ENCODE measurements around the gene SPAG17. TPM values are rescaled to one million over a fixed set of nuclear protein-coding genes. Genes with fewer than 3 reads are reported as not detected.

The SPAG17 gene
- total RNA-seq, 1 donor from 2014 or later, result 3.3 TPM

DNA sequence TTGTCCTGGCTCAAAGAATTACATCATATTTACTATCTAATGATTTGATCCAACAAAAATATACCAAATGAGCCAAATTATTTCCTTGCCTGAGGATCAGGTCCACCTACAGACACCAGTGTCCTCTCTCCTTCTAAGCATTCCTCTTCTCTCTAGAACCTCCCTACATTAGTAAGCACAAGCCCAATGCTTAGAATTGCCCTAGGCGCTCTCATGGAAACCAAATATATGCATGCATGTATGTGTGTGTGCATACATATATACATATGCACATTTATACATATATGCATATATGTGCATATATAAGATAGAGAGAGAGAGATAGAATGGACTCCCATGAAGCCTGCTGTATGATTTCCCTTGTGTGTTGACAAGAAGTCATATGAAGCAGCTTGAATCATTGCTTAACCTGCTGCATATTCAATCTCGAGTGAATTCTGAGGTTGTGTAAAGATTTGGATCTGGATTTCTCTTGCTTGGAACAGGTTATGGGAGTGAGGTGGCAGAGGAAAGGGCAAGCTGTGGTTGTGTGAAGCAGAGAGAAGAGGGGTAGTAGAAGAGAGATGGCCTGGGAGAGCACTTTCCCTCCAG, 66.1 kb downstream of the SPAG17 start:
- no peak for DNase-seq

DNA sequence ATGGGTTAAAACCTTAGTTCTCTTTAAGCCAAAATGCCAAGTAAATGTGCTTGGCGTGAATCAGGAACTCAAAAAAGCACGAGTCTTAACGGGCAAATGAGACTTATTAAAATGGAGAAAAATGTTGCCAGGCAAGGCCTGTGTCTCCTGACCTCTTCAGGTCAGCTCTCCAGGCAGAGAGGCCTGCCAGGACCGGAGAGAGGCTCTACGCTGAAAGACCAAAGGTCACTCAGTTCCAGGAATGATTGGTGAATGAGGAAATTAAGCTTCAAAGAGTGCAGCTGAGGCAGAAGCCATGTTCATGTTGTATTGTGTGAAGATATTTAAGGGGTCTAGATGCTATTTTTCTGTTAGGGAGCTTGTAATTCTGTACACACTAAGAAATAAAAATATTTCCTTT, 66.6 kb downstream of the SPAG17 start:
- DNase-seq, result no peak

DNA sequence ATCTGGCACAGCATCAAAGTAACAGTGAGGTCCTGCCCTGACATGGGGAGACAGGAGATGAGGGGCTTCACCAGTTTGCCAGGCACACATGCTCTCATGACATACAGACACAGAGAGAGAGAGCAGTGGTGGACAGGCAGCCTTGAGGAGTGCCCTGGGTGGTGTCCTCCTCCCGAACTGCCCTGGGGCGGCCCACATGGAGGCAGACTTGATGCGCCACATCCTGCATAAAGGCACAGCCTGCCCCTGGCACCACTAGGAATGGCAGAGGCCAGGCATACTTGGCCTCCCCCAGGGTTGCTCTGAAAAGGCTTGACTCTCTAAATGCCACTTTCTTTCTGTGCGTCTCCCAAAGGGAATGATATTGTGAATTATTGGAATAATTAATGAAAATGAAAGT, 67.5 kb downstream of the SPAG17 start:
- no peak for DNase-seq

DNA sequence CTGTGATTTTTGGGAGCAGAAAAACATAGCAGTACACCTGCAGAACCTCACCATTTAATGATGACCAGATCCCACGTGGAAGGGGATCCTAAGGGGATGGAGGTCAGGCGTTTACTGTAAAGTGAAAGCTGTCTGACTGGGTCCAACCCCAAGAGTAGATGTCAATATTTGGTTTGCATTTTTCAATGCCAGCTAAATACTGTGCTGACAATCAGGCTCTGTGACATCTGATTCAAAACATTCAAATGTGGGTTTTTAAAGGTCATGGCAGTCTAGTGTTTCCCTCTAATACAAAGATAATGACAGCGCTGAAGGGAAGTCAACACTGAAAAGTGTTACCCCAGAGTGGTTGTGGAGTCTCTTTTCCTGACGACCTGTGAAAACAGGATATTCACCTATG, 68.1 kb downstream of the SPAG17 start:
- no peak for DNase-seq

- peak; percentile 81 for DNase-seq
Measured at GRCh38 chr1:118116401-118116800, 68.6 kb downstream of the SPAG17 start.

DNA sequence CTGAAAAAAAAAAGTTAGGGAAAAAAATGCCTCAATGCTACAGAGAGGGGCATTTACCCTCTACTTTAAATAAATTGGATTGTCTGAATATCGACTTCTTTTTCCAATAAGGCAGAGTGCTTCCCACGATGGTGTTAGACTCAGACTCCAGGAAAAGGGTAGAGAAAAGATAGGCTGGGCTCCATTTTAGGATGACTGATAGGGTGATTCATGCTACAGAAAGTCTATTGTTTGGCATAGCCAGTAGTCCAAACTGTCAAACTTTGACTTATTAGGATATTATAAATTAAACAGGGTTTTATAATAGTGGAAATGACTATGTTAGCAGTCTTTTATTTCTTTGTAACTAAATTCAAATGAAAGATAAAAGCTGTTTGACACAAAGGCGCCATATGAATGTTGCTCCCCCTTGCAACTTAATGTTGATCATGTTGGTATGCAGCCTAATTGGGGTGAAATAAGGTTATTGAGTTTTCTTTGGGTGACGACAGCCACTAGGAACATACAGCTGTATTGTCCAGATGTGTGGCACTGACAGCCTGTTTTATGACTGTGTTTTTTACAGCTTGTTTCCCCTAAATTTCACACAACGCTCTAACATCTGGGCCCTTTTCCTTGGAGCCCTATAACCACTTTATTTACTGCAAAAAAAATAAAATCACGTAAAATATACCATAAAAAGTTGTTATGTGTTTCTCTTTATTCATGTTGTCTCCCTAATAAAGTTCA, 69.3 kb downstream of the SPAG17 start:
- DNase-seq, result peak; percentile 82

DNA sequence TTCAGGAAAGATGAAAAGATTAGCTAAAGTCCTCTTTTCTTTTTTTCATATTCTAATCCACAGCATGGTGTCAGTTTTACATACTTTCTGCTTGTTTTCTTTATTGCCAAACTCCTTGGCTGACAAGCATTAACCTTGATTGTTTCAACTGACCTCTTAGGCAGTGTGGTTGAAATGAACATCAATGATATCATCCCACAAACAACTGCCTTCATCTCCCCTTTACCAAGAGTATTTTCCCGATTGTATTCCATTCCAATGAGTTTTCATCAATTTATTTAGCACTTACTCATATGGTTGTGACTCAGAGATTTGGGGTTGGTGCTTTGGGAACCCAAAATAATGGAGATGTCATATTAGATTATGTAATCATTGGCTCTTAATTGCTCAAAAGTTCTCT, 71.8 kb downstream of the SPAG17 start:
- no peak for DNase-seq

DNA sequence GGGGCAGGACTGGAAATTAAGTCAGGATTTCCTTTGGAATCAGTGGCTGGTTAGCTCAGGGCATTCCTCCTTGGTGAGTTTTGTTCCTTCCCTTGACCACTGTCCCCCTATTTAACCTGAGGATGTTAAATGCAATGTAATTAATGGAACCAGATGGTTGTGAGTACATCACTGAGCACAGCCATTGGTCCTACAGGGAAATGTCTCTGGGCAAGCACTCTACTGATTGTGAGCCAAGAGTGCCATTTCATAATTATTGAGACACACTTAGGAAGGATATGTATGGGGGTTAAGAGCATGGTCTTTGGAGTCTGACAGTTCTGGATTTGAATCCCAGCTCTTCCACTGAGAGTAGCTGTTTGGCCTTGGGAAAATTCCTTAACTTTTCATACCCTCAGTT, 74.4 kb downstream of the SPAG17 start:
- no peak for DNase-seq

GRCh38 chr1:118104951-118105350, 80.1 kb downstream of the SPAG17 start:
- DNase-seq, result no peak

GRCh38 chr1:118102445-118102844, 82.6 kb downstream of the SPAG17 start:
- DNase-seq, result no peak

GRCh38 chr1:118101999-118102398, 83.0 kb downstream of the SPAG17 start:
- no peak for DNase-seq

- no peak for DNase-seq
Measured at GRCh38 chr1:118101515-118101844, 83.5 kb downstream of the SPAG17 start.

DNA sequence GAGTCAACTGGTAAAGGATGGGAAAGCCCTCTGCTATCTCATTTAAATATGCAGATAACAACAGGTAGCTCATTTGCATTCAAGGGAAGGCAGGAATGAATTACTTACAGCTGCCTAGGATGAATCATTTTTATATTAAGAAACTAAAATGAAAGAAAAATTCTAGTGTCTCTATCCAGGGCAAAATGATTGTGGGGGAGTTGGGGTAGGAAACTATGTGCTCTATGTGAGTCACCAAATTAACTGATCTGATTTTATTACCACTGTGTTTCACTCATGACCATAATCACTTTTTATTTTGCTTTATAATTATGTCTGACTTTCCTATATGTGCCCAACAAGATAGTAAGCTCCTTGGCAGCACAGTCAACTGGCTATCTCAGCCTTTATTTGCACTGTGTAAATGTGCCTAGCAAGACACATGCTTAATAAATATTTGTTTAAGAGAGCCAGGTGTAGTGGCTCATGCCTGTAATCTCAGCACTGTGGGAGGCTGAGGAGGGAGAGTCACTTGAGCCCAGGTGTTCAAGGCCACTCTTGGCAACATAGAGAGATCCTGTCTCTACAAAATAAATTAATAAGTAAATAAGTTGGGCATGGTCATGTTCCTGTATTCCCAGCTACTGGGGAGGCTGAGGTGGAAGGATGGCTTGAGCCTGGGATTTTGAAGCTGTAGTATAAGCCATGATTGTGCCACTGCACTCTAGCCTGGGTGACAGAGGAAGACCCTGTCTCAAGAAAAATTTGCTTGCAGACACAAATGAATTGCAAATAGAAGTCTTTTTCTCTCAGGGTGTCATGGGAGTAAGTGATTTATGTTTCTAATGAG, 84.1 kb downstream of the SPAG17 start:
- no peak for DNase-seq

- DNase-seq, result peak; percentile 20
Measured at GRCh38 chr1:118099686-118100085, 85.3 kb downstream of the SPAG17 start.

DNA sequence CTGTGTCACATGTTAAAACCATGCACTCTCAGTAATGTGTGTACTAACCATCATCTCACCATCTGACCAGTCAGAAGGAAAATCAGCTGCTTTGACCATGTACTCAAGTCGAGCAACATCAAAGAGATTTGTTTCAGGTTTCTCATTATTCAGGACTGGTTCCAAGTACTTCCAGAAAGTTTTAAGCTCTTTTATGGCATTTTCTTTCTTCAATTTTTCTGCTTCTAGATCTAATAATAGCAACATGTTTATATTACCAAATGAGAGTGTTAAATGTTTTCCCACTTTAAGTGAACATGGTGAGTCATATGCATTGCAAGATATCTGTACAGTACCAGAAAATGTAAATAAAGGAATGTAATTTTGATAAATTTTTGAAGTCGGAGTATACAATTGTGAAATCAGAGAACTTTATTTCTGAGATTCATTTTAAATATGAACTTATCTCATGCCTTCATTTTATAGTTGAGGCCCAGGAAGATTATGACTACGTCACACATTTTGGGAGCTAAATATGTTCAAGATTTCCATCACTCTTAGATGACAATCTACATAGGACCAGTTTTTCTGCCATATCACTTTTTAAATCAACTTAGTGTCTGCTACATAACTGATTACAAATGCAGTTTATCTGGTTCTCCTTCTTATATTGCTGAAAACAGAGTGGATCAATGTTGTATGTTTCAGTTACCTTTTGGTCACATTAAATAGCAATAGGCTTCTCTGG, 87.2 kb downstream of the SPAG17 start:
- no peak for DNase-seq

- no peak for DNase-seq
Measured at GRCh38 chr1:118093017-118093416, 92.0 kb downstream of the SPAG17 start.

GRCh38 chr1:118090130-118090529, 94.9 kb downstream of the SPAG17 start:
- no peak for DNase-seq

DNA sequence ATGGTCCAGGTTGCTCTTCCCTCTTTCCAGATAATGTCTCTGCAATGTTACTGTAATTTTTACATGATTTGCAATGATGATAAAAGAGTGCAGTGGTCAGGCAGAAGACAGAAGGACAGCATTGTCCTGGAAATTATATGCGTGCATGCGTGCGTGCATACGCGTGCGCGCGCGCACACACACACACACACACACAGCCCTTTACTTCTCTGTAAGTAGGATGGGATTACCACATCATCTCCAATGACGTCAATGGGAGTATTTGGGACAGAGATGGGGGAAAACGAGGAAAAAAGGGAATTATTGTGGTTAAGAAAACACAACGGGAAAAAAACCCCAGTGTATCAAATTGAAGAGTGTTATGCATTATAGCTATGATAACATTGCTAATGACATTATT, 99.7 kb downstream of the SPAG17 start:
- no peak for DNase-seq

DNA sequence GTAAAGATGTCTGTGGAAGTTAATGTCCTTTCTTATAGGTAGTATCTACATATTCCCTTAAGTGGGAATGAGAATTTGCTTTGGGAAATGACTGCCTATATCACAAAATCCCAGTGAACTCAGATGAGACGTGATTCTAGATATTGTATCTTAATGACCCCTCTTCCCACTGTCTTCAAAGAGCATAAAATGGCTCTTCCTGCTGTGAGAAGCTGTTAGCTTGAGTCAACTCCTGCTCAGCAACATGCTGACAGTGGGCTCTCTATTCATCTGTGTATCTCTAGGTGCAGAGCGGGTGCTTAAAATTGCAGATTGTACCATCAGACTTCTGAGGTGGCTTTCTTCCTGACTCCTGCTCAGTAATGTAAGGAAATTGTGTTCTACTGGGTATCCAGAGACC, 100.6 kb downstream of the SPAG17 start:
- DNase-seq, result no peak

GRCh38 chr1:118082984-118083383, 102.0 kb downstream of the SPAG17 start:
- no peak for DNase-seq

GRCh38 chr1:118081387-118081786, 103.6 kb downstream of the SPAG17 start:
- DNase-seq, result no peak

GRCh38 chr1:118077331-118078045, 107.5 kb downstream of the SPAG17 start:
- DNase-seq, result peak; percentile 38
